K562 (cell line): ENCODE measurements around the gene NELFE. TPM values are rescaled to one million over a fixed set of nuclear protein-coding genes. Genes with fewer than 3 reads are reported as not detected.

ENCODE experiments used
- CBX8 ChIP-seq: fragments of 200-600 bp; sonication (generic); IDR thresholded peaks from 2 replicates; pipeline ENCODE4 v1.6.1; 2012; ENCODE audit warnings: borderline replicate concordance, mixed run types, low read depth, mild to moderate bottlenecking, moderate library complexity, mixed read lengths, low read length, control low read depth, inconsistent platforms; ENCODE audit not compliant: poor library complexity, severe bottlenecking; ENCODE audit errors: extremely low read depth
- HDAC2 ChIP-seq: fragments of 450-650 bp; IDR thresholded peaks from 2 replicates; pipeline ENCODE4 v1.6.1; 2016; ENCODE audit warnings: mild to moderate bottlenecking
- HDAC8 ChIP-seq: fragments of 450-650 bp; IDR thresholded peaks from 2 replicates; pipeline ENCODE4 v1.6.1; 2016; ENCODE audit warnings: mild to moderate bottlenecking, missing genetic modification characterization, moderate library complexity, missing compliant biosample characterization
- HMG20A ChIP-seq: fragments of 450-650 bp; formaldehyde crosslinking; conservative IDR thresholded peaks from 2 replicates; pipeline ENCODE4 v1.4.0; 2020; ENCODE audit warnings: mild to moderate bottlenecking, mixed read lengths
- HOMEZ ChIP-seq: fragments of 250-450 bp; sonication (Bioruptor Pico); IDR thresholded peaks from 2 replicates; pipeline ENCODE4 v1.4.0; 2020; ENCODE audit warnings: mild to moderate bottlenecking, moderate library complexity
- KAT2B ChIP-seq: IDR thresholded peaks from one replicate; pipeline ENCODE4 v1.6.1; 2012; ENCODE audit warnings: low read depth, mild to moderate bottlenecking, control low read depth, inconsistent platforms, low read length, moderate library complexity
- KLF1 ChIP-seq: fragments of 450-650 bp; IDR thresholded peaks from 2 replicates; pipeline ENCODE4 v1.6.1; 2016; ENCODE audit warnings: missing genetic modification characterization, missing compliant biosample characterization
- MEF2D ChIP-seq: conservative IDR thresholded peaks from 2 replicates; pipeline ENCODE4 v1.6.1; 2016; ENCODE audit warnings: low read depth, missing genetic modification characterization, missing compliant biosample characterization
- PBX2 ChIP-seq, 2 experiments: IDR thresholded peaks in 1 of 2; conservative IDR thresholded peaks in 1 of 2; 2 replicates each; pipeline ENCODE4 v1.6.1; 2016; ENCODE audit warnings: low read depth in 2 of 2, mild to moderate bottlenecking in 1 of 2, missing compliant biosample characterization in 1 of 2, missing genetic modification characterization in 1 of 2, moderate library complexity in 1 of 2
- PHF20 ChIP-seq: fragments of 450-650 bp; IDR thresholded peaks from 2 replicates; pipeline ENCODE4 v1.6.1; 2018; ENCODE audit not compliant: partially characterized antibody
- RBM15 ChIP-seq: fragments of 200-400 bp; formaldehyde crosslinking; IDR thresholded peaks from 2 replicates; pipeline ENCODE4 v1.6.1; 2018; ENCODE audit warnings: mild to moderate bottlenecking, low read length, moderate library complexity; ENCODE audit not compliant: insufficient read depth
- SIN3A ChIP-seq, 2 experiments: fragments of 150-350 bp in 1 of 2; IDR thresholded peaks; 2 replicates each; pipeline ENCODE4 v1.6.1; 2011 to 2016; ENCODE audit warnings: borderline replicate concordance in 2 of 2, low read depth in 2 of 2, low read length in 2 of 2, mild to moderate bottlenecking in 2 of 2, moderate library complexity in 2 of 2; ENCODE audit not compliant: control insufficient read depth in 1 of 2
- SMARCA5 ChIP-seq: fragments of 450-650 bp; IDR thresholded peaks from 2 replicates; pipeline ENCODE4 v1.6.1; 2016
- U2AF2 ChIP-seq: fragments of 200-400 bp; formaldehyde crosslinking; optimal IDR thresholded peaks from 2 replicates; pipeline ENCODE3; 2017; ENCODE audit warnings: low read depth, mild to moderate bottlenecking, low read length
- ZBTB17 ChIP-seq: fragments of 450-650 bp; formaldehyde crosslinking; IDR thresholded peaks from 2 replicates; pipeline ENCODE4 v1.4.0; 2020; ENCODE audit warnings: mild to moderate bottlenecking
- ZC3H11A ChIP-seq: IDR thresholded peaks from 2 replicates; pipeline ENCODE4 v1.6.1; 2012; ENCODE audit warnings: low read depth, low read length, improper control_type of control experiment
- ZNF444 ChIP-seq: fragments of 250-450 bp; sonication (Bioruptor Pico); IDR thresholded peaks from 2 replicates; pipeline ENCODE4 v1.4.0; 2020; ENCODE audit warnings: mild to moderate bottlenecking, moderate library complexity
- ZNF589 ChIP-seq: fragments of 200-800 bp; sonication (Bioruptor generic); IDR thresholded peaks from 2 replicates; pipeline ENCODE4 v1.6.1; 2016; ENCODE audit warnings: low read depth, missing genetic modification characterization, missing compliant biosample characterization
- polyA plus RNA-seq, 8 experiments: library from polyadenylated mRNA; depleted of rRNA in 4 of 8; stranded (reverse) in 5 of 8; unstranded in 3 of 8; fragments of >200 nt; fragmentation: Nextera tagmentation in 2 of 8; fragmentation: Illumina TruSeq in 1 of 8; extraction: Ambion mirVana in 2 of 8; extraction: Trizol in 1 of 8; gene quantifications; 2 replicates each; pipeline versions ENCODE4 v1.2.1 to v1.2.3, GENCODE V29; 2011 to 2014; ENCODE audit warnings: inconsistent platforms in 1 of 8, missing spikeins in 1 of 8
- total RNA-seq, 7 experiments: library from RNA; depleted of rRNA in 6 of 7; stranded (reverse); fragments of >200 nt in 6 of 7; fragmentation: Illumina TruSeq in 2 of 7; extraction: Trizol in 2 of 7; gene quantifications; 2 replicates each; pipeline versions ENCODE4 v1.2.1 to v1.2.3, GENCODE V29; 2011 to 2021; ENCODE audit warnings: low replicate concordance in 1 of 7

NELFE gene
- total and polyA plus RNA-seq, 9 of the 15 experiments (the other 6 are each of a cell fraction or from before 2014, with no cell fraction given), result 15.2 to 157 (median 91.5) TPM

GRCh38 chr6:31972709-31973350 lies 14.1 kb upstream of the NELFE start (continued):
- TF ChIP-seq PBX2 (CRISPR knock-in tag; IDR thresholded peaks at IDR 0.05; ENCODE audit: low read depth) (no peak), PBX2 (tag; conservative IDR thresholded peaks at IDR 0.05; ENCODE audit: low read depth) (no peak; the same call in none of the 2 replicates), KAT2B (no peak), RBM15 (no peak), ZNF444 (CRISPR knock-in tag) (no peak), MEF2D (0 out of 2 replicates have a peak, but pooled peaks have one; percentile 71), ZBTB17 (CRISPR knock-in tag) (0 out of 2 replicates have a peak, but pooled peaks have one; percentile 52), KLF1 (tag) (no peak), HOMEZ (CRISPR knock-in tag) (no peak), CBX8 (no peak), HDAC2 (no peak; the same call in 1 of the 2 replicates), HMG20A (CRISPR knock-in tag) (no peak), ZC3H11A (no peak), SIN3A (IDR thresholded peaks at IDR 0.05; ENCODE audit: borderline replicate concordance in 2 of 2, control insufficient read depth in 1 of 2, low read depth in 2 of 2, low read length in 2 of 2) (no peak), U2AF2 (no peak), PHF20 (no peak), SMARCA5 (peak; percentile 77), ZNF589 (peak; percentile 52; the same call in 1 of the 2 replicates), HDAC8 (tag) (peak; percentile 72)
